Progenitor cell of endocrine pancreas (in vitro differentiated cells): ENCODE data around the gene KRT1. TPM values are rescaled to one million over a fixed set of nuclear protein-coding genes. Genes with fewer than 3 reads are reported as not detected.

Experiments
- DNase-seq: peaks from one replicate; pipeline ENCODE4 v3.0.0; 2021; ENCODE audit warnings: low spot score; ENCODE audit not compliant: unreplicated experiment
- H3K27ac Mint-ChIP-seq: 2 replicates; pipeline ENCODE4 v1.8.0; 2021; ENCODE audit warnings: mild to moderate bottlenecking, moderate library complexity, mixed read lengths
- H3K27me3 Mint-ChIP-seq: 2 replicates; pipeline ENCODE4 v1.8.0; 2021; ENCODE audit warnings: mixed read lengths
- H3K36me3 Mint-ChIP-seq: 2 replicates; pipeline ENCODE4 v1.8.0; 2022; ENCODE audit warnings: mixed read lengths; ENCODE audit not compliant: insufficient read depth
- H3K4me1 Mint-ChIP-seq: 2 replicates; pipeline ENCODE4 v1.8.0; 2021; ENCODE audit warnings: low read depth, mixed read lengths
- H3K4me3 Mint-ChIP-seq: 2 replicates; pipeline ENCODE4 v1.8.0; 2021; ENCODE audit warnings: low read depth, mild to moderate bottlenecking, moderate library complexity, mixed read lengths
- H3K9me3 Mint-ChIP-seq: 2 replicates; pipeline ENCODE4 v1.8.0; 2021; ENCODE audit warnings: low read depth, mixed read lengths
- total RNA-seq: library from RNA; stranded (reverse); gene quantifications from 2 replicates; pipeline ENCODE4 v1.2.1, GENCODE V29; 2021
- TF ChIP-seq, protein P1 (sequence below): fragments of 200-600 bp; sonication (generic); IDR thresholded peaks from one replicate; pipeline ENCODE4 v1.5.0; 2021; ENCODE audit warnings: antibody characterized with exemption, mild to moderate bottlenecking; ENCODE audit not compliant: unreplicated experiment

KRT1 gene
- total RNA-seq, 1 donor from 2014 or later: not detected

- DNase-seq: no peak
- no peaks in the 10 kb centered on the region for H3K9me3 Mint-ChIP-seq
These were observed 46.8 kb downstream of the KRT1 start for GRCh38 chr12:52633383-52633782.

GRCh38 chr12:52632656-52633055 is 47.6 kb downstream of the KRT1 start:
- H3K4me1 Mint-ChIP-seq: no peaks in the 10 kb centered on the region
- H3K36me3 Mint-ChIP-seq: no peaks in the 10 kb centered on the region
- H3K27ac Mint-ChIP-seq: no peak overlapping the region
- DNase-seq: no peak
- H3K9me3 Mint-ChIP-seq: no peaks in the 10 kb centered on the region
- H3K27me3 Mint-ChIP-seq: peaks cover 47% of the 10 kb centered on the region
- TF ChIP-seq, protein P1, sequence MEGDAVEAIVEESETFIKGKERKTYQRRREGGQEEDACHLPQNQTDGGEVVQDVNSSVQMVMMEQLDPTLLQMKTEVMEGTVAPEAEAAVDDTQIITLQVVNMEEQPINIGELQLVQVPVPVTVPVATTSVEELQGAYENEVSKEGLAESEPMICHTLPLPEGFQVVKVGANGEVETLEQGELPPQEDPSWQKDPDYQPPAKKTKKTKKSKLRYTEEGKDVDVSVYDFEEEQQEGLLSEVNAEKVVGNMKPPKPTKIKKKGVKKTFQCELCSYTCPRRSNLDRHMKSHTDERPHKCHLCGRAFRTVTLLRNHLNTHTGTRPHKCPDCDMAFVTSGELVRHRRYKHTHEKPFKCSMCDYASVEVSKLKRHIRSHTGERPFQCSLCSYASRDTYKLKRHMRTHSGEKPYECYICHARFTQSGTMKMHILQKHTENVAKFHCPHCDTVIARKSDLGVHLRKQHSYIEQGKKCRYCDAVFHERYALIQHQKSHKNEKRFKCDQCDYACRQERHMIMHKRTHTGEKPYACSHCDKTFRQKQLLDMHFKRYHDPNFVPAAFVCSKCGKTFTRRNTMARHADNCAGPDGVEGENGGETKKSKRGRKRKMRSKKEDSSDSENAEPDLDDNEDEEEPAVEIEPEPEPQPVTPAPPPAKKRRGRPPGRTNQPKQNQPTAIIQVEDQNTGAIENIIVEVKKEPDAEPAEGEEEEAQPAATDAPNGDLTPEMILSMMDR: no peak
- H3K4me3 Mint-ChIP-seq: no peak overlapping the region

More at GRCh38 chr12:52633383-52633782, 46.8 kb downstream of the KRT1 start:
- H3K4me3 Mint-ChIP-seq: no peak overlapping the region
- no peaks in the 10 kb centered on the region for H3K36me3 Mint-ChIP-seq
- H3K27ac Mint-ChIP-seq: no peak overlapping the region
- peaks cover 43% of the 10 kb centered on the region for H3K27me3 Mint-ChIP-seq
- no peaks in the 10 kb centered on the region for H3K4me1 Mint-ChIP-seq
- TF ChIP-seq, protein P1: no peak

- DNase-seq: no peak
- Mint-ChIP-seq H3K4me1 (no peaks in the 10 kb centered on the region), H3K27ac (no peak overlapping the region), H3K4me3 (no peak overlapping the region), H3K36me3 (no peaks in the 10 kb centered on the region), H3K9me3 (no peaks in the 10 kb centered on the region), H3K27me3 (peaks cover 52% of the 10 kb centered on the region)
- TF ChIP-seq, protein P1: no peak
These were observed 48.3 kb downstream of the KRT1 start for GRCh38 chr12:52631676-52632459.

GRCh38 chr12:52631264-52631663 is 48.9 kb downstream of the KRT1 start:
- Mint-ChIP-seq H3K4me3 (no peak overlapping the region), H3K9me3 (no peaks in the 10 kb centered on the region), H3K27me3 (peaks cover 52% of the 10 kb centered on the region), H3K4me1 (no peaks in the 10 kb centered on the region), H3K36me3 (no peaks in the 10 kb centered on the region), H3K27ac (no peak overlapping the region)
- DNase-seq: no peak
- TF ChIP-seq, protein P1: no peak

DNA sequence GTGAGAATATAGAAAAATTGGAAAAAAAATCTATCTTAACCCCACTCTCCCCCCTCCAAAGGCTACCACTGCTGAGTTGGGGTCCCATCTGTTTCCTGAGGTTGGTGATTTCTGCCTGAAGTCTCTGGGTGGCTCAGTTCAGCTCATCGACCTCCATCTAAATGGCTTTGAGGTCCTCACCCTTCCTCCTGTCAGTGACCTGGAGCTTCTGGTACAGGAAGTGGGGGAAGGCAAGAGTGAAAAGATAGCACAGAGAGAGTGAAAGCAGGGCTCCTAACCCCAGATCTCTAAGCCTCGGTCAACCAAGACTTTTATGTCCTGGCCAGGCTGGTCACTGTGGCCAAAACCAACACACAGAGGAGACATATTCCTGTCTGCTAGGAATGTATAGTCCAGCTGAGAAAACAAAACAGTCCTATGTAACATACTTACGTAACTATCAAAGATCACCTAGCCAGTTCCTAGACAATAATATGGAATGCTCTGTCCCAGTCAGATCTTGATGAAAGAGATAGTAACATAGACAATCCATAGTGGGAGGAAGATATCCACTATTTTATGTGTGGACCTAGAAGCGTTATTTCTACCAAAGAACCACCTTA is 49.5 kb downstream of the KRT1 start:
- no peak overlapping the region for H3K27ac Mint-ChIP-seq
- no peak overlapping the region for H3K4me3 Mint-ChIP-seq
- DNase-seq: no peak
- no peaks in the 10 kb centered on the region for H3K4me1 Mint-ChIP-seq
- H3K36me3 Mint-ChIP-seq: no peaks in the 10 kb centered on the region
- H3K27me3 Mint-ChIP-seq: peaks cover 57% of the 10 kb centered on the region
- TF ChIP-seq, protein P1: no peak
- no peaks in the 10 kb centered on the region for H3K9me3 Mint-ChIP-seq
